IgD-negative memory B cell (primary cell): ENCODE data around the gene LRRC10B. TPM values are rescaled to one million over a fixed set of nuclear protein-coding genes. Genes with fewer than 3 reads are reported as not detected.

Experiments used
- H3K27ac Mint-ChIP-seq, 3 donors: one replicate each; pipeline ENCODE4 v1.8.0; 2020 to 2022; ENCODE audit warnings: mild to moderate bottlenecking in 3 of 3, mixed read lengths in 3 of 3, moderate library complexity in 1 of 3
- H3K27me3 Mint-ChIP-seq: one replicate; pipeline ENCODE4 v1.8.0; 2021; ENCODE audit warnings: mixed read lengths
- H3K36me3 Mint-ChIP-seq: one replicate; pipeline ENCODE4 v1.8.0; 2020; ENCODE audit warnings: mild to moderate bottlenecking, mixed read lengths
- H3K4me1 Mint-ChIP-seq, 3 donors: one replicate each; pipeline ENCODE4 v1.8.0; 2020 to 2022; ENCODE audit warnings: mixed read lengths in 3 of 3, mild to moderate bottlenecking in 1 of 3
- H3K4me3 Mint-ChIP-seq, 4 donors: one replicate each; pipeline ENCODE4 v1.8.0; 2020 to 2022; ENCODE audit warnings: mild to moderate bottlenecking in 4 of 4, mixed read lengths in 4 of 4, moderate library complexity in 3 of 4
- H3K9me3 Mint-ChIP-seq, 3 donors: one replicate each; pipeline ENCODE4 v1.8.0; 2020 to 2021; ENCODE audit warnings: mixed read lengths in 3 of 3, mild to moderate bottlenecking in 1 of 3
- polyA plus RNA-seq: library from polyadenylated mRNA; unstranded; fragments of 300-500 nt; fragmentation: Illumina TruSeq; gene quantifications from one replicate; pipeline ENCODE4 v1.2.3, GENCODE V29; 2021

Gene LRRC10B
- polyA plus RNA-seq, 1 donor from 2014 or later = not detected

DNA sequence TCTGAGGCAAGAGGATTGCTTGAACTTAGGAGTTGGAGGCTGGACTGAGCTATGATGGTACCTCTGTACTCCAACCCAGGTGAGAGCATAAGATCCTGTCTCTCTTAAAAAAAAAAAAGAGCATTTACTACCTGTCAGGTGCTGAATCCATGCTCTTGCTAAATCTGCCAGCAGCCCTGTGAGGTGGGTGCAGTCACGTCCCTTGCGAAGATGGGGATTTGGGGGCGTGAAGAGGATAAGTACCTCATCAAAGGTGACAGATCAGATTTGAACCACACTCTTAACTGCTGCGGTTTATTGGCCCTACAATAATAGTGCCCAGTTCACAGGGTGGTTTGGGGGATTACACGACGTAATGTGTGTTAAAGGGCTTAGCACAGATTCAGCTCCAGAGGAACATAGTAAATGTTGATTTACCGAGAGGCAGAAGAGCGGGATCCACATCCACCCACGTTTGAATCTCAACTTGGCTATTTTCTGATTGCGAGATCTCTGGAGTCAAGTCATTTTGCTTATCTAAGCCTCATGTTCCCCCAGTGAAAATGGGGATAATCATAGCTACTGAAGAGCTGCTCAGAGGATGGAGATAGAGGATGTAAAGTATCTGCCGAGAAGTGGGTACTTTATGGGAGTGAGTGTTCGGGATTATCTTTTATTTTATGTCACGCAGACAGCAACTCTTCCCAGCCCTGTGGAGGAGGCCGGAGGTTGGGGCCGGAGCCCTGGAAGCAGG, 28.1 kb upstream of the LRRC10B start:
- H3K9me3 Mint-ChIP-seq = no peaks in the 10 kb centered on the region
- no peak overlapping the region for H3K27ac Mint-ChIP-seq
- no peak overlapping the region for H3K4me3 Mint-ChIP-seq
- peaks cover 4% of the 10 kb centered on the region for H3K27me3 Mint-ChIP-seq
- H3K36me3 Mint-ChIP-seq = peaks cover 1% of the 10 kb centered on the region
- H3K4me1 Mint-ChIP-seq = peaks cover 0 to 2% (median 0%) of the 10 kb centered on the region in 3 donors

DNA sequence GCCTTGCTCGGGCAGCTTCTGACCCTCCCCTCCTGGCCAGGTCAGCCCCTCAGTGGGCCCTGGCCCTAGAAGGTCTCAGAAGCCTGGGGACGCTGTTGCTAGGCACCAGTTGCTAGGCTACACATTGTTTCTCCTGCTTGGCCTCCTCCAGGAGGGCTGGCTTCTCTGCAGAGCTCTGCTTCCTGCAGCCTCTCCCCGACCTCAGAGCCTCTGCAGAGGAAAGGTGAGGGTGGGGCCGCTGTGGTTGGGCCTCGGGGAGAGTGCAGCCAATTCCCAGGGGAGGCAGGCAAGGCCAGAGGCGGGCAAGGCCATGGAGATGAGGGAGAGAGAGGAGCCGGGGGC, 27.6 kb upstream of the LRRC10B start:
- H3K4me1 Mint-ChIP-seq = peaks cover 0 to 2% (median 0%) of the 10 kb centered on the region in 3 donors
- no peak overlapping the region for H3K27ac Mint-ChIP-seq
- H3K27me3 Mint-ChIP-seq = peaks cover 4% of the 10 kb centered on the region
- H3K9me3 Mint-ChIP-seq = no peaks in the 10 kb centered on the region
- peaks cover 1% of the 10 kb centered on the region for H3K36me3 Mint-ChIP-seq
- H3K4me3 Mint-ChIP-seq = no peak overlapping the region

DNA sequence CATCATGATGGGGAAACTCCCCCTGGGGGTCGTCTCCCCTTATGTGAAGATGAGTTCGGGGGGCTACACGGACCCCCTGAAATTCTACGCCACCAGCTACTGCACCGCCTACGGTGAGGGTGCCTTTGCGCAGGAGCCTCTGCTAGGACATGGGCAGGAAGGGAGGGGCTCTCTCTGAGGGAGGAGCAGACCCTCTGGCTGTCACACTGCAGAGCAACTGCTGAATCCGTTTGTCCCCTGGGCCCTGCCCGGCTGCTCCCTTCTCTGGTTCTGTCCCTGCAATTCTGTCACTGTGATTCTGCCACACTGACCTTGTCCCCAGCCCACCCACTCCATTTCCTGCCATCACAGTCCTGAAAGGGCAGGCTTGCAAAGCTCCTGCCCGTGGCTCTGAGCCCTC, 26.7 kb upstream of the LRRC10B start:
- H3K36me3 Mint-ChIP-seq = peaks cover 1% of the 10 kb centered on the region
- peak overlapping the region in 1 of 3 donors; percentile 58 for H3K27ac Mint-ChIP-seq
- peaks cover 4% of the 10 kb centered on the region for H3K27me3 Mint-ChIP-seq
- H3K4me3 Mint-ChIP-seq = no peak overlapping the region
- no peaks in the 10 kb centered on the region for H3K9me3 Mint-ChIP-seq
- H3K4me1 Mint-ChIP-seq = peaks cover 0 to 2% (median 0%) of the 10 kb centered on the region in 3 donors

DNA sequence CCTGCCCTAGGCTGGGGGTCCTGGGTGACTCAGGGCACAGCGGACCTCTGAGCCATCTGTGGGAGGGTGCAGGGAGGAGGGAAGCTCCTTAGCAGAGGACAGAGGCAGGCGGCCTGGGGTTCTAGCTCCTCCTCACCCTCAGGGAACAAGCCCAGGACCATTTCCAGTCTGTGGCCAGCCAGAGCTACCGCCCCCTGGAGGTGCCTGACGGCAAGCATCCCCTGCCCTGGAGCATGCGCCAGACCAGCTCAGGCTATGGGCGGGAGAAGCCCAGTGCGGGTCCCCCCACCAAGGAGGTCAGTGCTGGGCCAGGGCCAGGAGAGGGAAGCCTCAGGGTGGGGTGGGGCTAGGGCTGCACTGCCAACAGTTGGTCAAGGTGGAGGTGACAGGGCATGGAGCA, 26.0 kb upstream of the LRRC10B start:
- H3K27me3 Mint-ChIP-seq = peaks cover 4% of the 10 kb centered on the region
- H3K4me3 Mint-ChIP-seq = no peak overlapping the region
- H3K4me1 Mint-ChIP-seq = peaks cover 0 to 2% (median 0%) of the 10 kb centered on the region in 3 donors
- peaks cover 0 to 3% (median 0%) of the 10 kb centered on the region in 3 donors for H3K9me3 Mint-ChIP-seq
- H3K36me3 Mint-ChIP-seq = peaks cover 4% of the 10 kb centered on the region
- no peak overlapping the region for H3K27ac Mint-ChIP-seq

DNA sequence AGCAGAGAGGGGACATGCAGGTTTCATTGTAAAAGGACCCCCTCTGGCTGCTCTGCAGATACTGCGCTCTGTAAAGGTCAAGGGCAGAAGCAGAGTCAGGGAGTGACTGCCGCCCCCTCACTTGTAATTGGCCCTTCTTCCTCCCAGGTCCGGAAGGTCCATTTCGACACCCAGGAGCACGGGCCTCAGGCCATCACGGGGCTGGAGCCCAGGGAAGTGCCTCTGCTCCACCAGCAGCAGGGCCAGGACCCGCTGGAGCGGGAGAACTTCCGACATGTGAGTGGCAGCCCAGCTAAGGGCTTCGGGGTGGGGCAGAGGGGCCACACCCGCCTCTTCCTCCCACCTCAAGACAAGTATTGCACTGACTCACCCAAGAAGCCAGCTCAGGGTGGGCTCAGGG, 24.0 kb upstream of the LRRC10B start:
- H3K4me3 Mint-ChIP-seq = no peak overlapping the region
- H3K4me1 Mint-ChIP-seq = peaks cover 0 to 1% (median 0%) of the 10 kb centered on the region in 3 donors
- H3K27me3 Mint-ChIP-seq = peaks cover 4% of the 10 kb centered on the region
- peaks cover 5% of the 10 kb centered on the region for H3K36me3 Mint-ChIP-seq
- no peak overlapping the region for H3K27ac Mint-ChIP-seq
- H3K9me3 Mint-ChIP-seq = peaks cover 0 to 3% (median 0%) of the 10 kb centered on the region in 3 donors

DNA sequence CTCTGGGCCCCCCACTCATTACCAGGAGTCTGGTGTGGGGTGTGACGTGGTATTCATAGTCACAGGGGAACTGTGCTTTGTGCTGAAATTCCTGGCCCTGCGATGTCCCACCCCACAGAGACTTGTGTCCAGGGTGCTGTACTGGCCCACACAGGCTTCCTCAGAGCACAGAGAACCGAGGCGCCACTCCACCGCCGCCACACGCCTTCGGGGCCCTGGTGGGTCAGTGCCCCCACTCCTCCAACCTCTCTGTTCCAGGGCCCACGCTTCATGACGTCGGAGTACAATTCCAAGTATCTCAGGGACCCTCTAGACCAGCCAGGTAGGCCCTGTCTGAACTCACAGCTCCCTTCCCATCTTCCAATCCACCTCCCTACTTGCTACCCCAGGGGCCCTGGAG, 23.5 kb upstream of the LRRC10B start:
- peaks cover 0 to 3% (median 0%) of the 10 kb centered on the region in 3 donors for H3K9me3 Mint-ChIP-seq
- peaks cover 0 to 1% (median 0%) of the 10 kb centered on the region in 3 donors for H3K4me1 Mint-ChIP-seq
- peaks cover 5% of the 10 kb centered on the region for H3K36me3 Mint-ChIP-seq

DNA sequence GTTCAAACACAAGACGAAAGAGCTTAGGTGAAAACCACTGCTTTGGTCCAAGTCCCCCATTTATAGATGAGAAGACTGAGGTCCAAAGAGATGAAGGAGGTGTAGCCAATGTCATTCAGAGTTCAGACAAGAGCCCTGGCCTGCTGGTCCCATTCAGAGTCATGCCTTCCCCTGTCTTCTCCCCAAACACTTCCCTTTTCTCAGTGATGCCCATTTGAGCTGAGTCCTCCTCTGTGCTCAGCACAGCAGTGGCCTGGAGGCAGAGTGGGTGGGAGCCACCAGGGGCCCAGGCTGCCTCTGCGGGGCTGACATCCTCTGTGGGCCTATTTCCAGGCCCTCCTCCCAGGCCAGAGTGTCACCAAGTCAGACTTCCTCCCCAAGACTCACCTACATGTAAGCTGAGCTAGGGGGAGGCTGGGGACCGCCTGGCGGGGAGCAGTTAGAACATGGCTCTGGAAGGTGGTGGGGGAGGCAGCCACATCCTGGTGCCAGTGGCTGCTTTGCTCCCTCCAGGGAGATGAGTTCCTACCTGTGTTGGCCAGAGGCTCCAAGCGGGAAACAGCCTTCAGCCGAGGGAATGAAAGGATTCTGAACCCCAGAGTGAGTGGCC, 22.4 kb upstream of the LRRC10B start:
- no peak overlapping the region for H3K27ac Mint-ChIP-seq

More for the DNA sequence above, 23.5 kb upstream of the LRRC10B start:
- Mint-ChIP-seq H3K4me3 (no peak overlapping the region), H3K27ac (no peak overlapping the region), H3K27me3 (peaks cover 4% of the 10 kb centered on the region)

DNA sequence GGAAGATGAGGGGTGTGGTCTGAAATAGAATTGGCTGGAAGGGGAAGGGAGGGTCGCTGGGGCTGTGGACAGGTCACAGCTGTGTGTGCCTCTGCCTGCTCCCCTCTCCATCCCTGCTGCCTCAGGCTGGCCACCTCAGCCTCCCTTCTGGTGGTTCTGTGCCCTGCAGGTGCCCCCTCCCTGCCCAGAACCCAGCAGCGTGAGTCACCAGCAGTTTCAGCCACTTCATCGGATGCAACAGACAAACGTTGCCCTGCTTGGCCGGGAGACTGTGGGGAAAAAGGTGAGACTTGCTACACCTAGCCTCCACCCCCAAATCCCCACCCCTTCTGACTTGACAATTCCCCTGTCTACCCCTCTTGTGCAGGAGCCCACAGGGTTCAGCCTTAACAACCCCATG, 21.8 kb upstream of the LRRC10B start:
- Mint-ChIP-seq H3K27ac (no peak overlapping the region), H3K9me3 (peaks cover 0 to 3% (median 0%) of the 10 kb centered on the region in 3 donors), H3K4me1 (peaks cover 0 to 1% (median 0%) of the 10 kb centered on the region in 3 donors), H3K36me3 (peaks cover 5% of the 10 kb centered on the region), H3K4me3 (no peak overlapping the region), H3K27me3 (peaks cover 4% of the 10 kb centered on the region)

More for the DNA sequence above, 22.4 kb upstream of the LRRC10B start:
- Mint-ChIP-seq H3K4me3 (peak overlapping the region in 1 of 4 donors; percentile 16), H3K27me3 (peaks cover 4% of the 10 kb centered on the region), H3K9me3 (peaks cover 0 to 3% (median 0%) of the 10 kb centered on the region in 3 donors), H3K36me3 (peaks cover 5% of the 10 kb centered on the region), H3K4me1 (peaks cover 0 to 1% (median 0%) of the 10 kb centered on the region in 3 donors)

DNA sequence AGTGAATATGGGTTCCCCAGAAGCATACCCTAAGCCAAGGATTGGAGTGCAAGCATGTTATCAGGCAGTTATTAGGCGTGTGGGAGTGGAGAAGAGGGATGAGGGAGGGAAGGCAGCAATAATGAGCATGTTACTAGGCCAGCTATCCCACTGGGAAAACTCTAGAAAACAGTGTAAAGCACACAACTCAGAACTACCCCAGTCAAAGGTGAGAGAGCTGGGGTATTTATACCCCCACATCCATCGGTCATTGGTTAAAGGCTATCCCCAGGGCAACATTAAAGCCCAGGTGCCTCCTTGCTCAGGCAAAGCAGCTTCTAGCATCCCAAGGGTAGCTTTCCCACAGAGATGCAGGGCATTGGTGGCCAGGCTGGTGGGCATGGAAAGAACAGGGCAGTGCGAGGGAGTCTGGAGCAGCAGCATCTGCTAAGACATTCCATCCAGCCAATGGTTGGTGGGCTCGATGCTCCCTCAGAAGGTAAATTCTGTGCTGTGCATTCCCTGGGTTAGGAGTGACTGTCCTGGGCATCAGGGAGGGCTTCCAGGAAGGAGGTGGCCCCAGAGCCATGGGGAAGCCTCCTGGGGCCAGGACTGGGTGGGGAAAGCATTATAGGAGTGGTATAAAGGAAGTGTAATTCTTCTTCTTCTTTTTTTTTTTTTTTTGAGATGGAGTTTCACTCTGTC, 21.1 kb upstream of the LRRC10B start:
- Mint-ChIP-seq H3K4me1 (peaks cover 0 to 1% (median 0%) of the 10 kb centered on the region in 3 donors), H3K4me3 (no peak overlapping the region), H3K27ac (no peak overlapping the region), H3K9me3 (peaks cover 0 to 3% (median 0%) of the 10 kb centered on the region in 3 donors), H3K27me3 (no peaks in the 10 kb centered on the region), H3K36me3 (peaks cover 5% of the 10 kb centered on the region)

DNA sequence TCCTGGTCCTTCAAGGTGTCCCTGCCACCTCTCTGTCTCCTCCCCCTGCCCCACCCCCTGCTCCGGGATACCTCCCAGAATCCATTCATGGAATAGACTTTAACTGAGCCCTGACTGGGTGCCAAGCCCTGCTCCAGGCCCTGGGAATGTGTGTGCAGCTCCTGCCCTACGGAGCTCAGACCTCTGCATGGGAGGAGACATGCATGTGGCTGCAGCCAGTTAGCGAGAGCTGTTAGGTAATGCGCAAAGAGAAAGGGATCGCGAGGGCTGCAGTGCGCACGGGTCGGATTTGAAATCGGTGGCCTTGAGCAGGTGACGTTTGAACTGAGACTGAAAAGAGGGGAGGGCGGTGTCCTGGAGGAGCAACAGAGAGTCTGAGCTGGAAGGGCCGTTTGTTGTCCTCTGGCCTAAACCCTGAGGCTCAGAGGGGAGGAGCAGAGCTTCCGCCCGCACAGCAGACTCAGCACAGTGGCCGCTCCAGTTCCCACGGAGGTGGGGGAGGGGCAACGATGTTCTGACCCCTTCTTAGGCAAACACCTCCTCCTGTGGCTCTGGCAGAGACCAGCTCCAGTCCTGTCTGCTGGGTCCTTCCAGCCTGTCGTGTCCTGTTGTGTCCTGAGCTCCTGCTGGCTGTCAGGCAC, 19.8 kb upstream of the LRRC10B start:
- H3K27ac Mint-ChIP-seq = no peak overlapping the region
- H3K36me3 Mint-ChIP-seq = peaks cover 5% of the 10 kb centered on the region
- no peak overlapping the region for H3K4me3 Mint-ChIP-seq

DNA sequence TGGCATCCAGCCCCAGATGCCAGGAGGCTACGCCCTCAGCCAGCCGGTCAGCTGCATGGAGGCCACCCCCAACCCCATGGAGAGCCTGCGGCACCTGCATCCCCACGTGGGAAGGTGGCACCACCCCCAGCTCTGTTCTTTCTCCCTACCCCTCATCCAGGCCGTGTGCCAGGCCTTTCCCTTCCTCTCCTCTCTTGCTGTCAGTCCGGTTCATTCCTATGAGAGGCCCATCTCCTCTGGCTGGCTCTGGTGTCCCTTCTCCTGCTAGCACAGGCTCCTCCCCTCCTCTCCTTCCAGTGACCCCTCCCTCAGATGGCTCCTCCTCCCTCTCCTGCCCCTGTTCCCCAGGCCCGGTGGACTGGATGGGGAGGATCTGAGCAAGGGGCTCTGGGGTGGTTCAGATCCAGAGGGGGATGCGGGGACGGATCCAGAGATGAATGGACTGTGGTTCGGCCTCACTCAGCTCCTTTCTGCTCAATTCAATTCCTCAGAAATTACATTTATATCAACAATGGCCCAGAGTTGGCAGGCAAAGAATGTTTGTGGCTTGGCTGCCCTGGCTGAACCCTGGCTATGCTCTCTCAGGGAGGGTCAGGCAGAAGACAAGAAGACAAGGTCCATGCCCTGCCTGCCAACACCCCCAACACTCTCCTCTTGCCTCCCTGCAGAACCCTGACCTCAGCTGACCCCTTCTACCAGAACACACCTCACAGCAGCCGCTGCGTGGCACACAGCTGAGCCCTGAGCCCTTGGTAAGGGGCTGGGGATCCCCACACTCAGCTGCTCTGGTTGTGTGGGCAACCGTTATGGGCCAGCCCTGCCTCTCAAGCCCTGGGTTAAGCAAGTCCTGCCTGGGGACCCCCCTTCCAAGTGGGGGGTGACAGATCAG, 18.5 kb upstream of the LRRC10B start:
- H3K27ac Mint-ChIP-seq = no peak overlapping the region
- H3K9me3 Mint-ChIP-seq = peaks cover 0 to 3% (median 0%) of the 10 kb centered on the region in 3 donors

More for the DNA sequence above, 19.8 kb upstream of the LRRC10B start:
- H3K4me1 Mint-ChIP-seq = peaks cover 0 to 1% (median 0%) of the 10 kb centered on the region in 3 donors
- no peaks in the 10 kb centered on the region for H3K27me3 Mint-ChIP-seq
- H3K9me3 Mint-ChIP-seq = peaks cover 0 to 3% (median 0%) of the 10 kb centered on the region in 3 donors

DNA sequence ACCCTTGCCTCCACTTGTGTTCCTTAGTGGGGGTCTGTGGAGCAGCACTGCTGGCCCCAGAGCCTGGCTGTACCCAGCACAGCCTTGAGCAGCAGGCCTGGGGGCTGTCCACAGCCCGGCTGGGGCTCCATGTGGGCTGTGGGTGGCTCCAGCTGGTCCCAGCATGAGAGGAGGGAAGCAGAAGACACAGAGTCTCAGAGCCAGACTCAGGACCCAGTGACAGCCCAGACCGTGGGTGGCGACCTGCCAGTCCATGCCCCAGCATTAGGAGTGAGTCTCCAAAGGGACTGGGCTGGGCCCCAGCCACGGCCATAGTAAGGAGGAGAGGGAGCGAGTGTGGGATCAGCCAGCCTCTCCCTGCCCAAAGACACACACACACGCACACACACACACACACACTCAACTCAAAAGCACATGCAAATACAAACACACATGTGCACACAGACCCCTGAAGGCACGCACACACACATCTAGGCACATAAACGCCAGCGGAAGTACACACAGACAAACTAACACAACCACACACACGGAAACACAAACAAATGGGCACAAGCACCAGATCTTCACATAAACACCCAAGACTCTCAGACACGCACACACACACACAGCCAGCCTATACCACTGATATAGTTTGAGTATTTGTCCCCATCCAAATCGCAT, 16.7 kb upstream of the LRRC10B start:
- H3K27ac Mint-ChIP-seq = no peak overlapping the region
- no peak overlapping the region for H3K4me3 Mint-ChIP-seq
- H3K36me3 Mint-ChIP-seq = peaks cover 5% of the 10 kb centered on the region
- H3K4me1 Mint-ChIP-seq = peaks cover 0 to 1% (median 0%) of the 10 kb centered on the region in 3 donors
- peaks cover 0 to 3% (median 0%) of the 10 kb centered on the region in 3 donors for H3K9me3 Mint-ChIP-seq
- H3K27me3 Mint-ChIP-seq = no peaks in the 10 kb centered on the region

More for the DNA sequence above, 18.5 kb upstream of the LRRC10B start:
- Mint-ChIP-seq H3K36me3 (peaks cover 5% of the 10 kb centered on the region), H3K4me3 (no peak overlapping the region), H3K4me1 (peaks cover 0 to 1% (median 0%) of the 10 kb centered on the region in 3 donors), H3K27me3 (no peaks in the 10 kb centered on the region)

DNA sequence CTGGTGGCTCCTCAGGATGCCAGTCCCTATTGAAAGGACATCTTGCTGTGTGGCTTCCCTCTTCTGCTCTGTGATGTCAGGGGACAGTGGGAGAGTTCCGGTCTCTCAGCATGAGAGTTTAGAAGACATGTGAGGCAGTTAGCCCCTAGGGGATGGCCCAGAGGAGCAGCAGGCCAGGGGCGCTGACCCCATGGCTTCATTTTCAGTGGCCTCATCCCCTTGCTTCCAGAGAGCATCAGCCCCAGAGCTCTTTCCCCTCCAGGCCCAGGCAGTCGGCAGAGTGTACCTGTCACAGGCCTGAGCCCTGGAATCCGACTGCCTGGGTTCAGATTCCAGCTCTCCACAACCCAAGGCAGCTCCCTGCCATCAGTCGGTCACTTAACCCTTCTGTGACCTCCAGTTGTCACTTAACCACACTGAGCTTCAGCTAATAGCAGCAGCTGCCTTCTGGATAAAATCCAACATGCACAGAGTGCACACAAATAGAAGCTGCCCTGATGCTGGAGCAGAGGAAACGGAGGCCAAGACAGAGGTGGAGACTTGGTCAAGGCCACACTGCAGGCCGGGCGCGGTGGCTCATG, 14.1 kb upstream of the LRRC10B start:
- no peaks in the 10 kb centered on the region for H3K9me3 Mint-ChIP-seq
- H3K36me3 Mint-ChIP-seq = no peaks in the 10 kb centered on the region
- H3K27ac Mint-ChIP-seq = no peak overlapping the region
- H3K4me3 Mint-ChIP-seq = no peak overlapping the region
- no peaks in the 10 kb centered on the region for H3K4me1 Mint-ChIP-seq
- no peaks in the 10 kb centered on the region for H3K27me3 Mint-ChIP-seq
